Effector memory CD4-positive, alpha-beta T cell (primary cell): Measurements from ENCODE around the gene CAMK2G.
"Not testable (repeated sequence)": the region's sequence is repeated elsewhere in the genome, so short reads cannot be mapped to it uniquely, and the experiment has no call there.

Experiments used
- DNase-seq, 3 donors: peaks; one replicate each; pipeline ENCODE4 v3.0.0-alpha.2; 2020
- H3K27ac ChIP-seq: 2 replicates; pipeline ENCODE4 v1.7.0; 2013; ENCODE audit warnings: mild to moderate bottlenecking, low read length, moderate library complexity; ENCODE audit not compliant: insufficient read depth, poor library complexity, severe bottlenecking
- H3K27me3 ChIP-seq: replicated peaks from 2 replicates; pipeline ENCODE4 v1.7.0; 2013; ENCODE audit warnings: mild to moderate bottlenecking, low read length; ENCODE audit not compliant: insufficient read depth, control insufficient read depth, poor library complexity, severe bottlenecking
- H3K36me3 ChIP-seq: 2 replicates; pipeline ENCODE4 v1.7.0; 2013; ENCODE audit warnings: mild to moderate bottlenecking, low read length, moderate library complexity; ENCODE audit not compliant: control insufficient read depth, insufficient read depth
- H3K4me1 ChIP-seq: 2 replicates; pipeline ENCODE4 v1.7.0; 2013; ENCODE audit warnings: low read length, mild to moderate bottlenecking; ENCODE audit not compliant: control insufficient read depth, insufficient read depth, poor library complexity, severe bottlenecking
- H3K4me3 ChIP-seq: 2 replicates; pipeline ENCODE4 v1.7.0; 2013; ENCODE audit warnings: low read length, low read depth, mild to moderate bottlenecking; ENCODE audit not compliant: insufficient read depth, poor library complexity, severe bottlenecking
- H3K9me3 ChIP-seq: 2 replicates; pipeline ENCODE4 v1.7.0; 2013; ENCODE audit warnings: mild to moderate bottlenecking, low read length, moderate library complexity; ENCODE audit not compliant: control insufficient read depth

Gene CAMK2G

DNA sequence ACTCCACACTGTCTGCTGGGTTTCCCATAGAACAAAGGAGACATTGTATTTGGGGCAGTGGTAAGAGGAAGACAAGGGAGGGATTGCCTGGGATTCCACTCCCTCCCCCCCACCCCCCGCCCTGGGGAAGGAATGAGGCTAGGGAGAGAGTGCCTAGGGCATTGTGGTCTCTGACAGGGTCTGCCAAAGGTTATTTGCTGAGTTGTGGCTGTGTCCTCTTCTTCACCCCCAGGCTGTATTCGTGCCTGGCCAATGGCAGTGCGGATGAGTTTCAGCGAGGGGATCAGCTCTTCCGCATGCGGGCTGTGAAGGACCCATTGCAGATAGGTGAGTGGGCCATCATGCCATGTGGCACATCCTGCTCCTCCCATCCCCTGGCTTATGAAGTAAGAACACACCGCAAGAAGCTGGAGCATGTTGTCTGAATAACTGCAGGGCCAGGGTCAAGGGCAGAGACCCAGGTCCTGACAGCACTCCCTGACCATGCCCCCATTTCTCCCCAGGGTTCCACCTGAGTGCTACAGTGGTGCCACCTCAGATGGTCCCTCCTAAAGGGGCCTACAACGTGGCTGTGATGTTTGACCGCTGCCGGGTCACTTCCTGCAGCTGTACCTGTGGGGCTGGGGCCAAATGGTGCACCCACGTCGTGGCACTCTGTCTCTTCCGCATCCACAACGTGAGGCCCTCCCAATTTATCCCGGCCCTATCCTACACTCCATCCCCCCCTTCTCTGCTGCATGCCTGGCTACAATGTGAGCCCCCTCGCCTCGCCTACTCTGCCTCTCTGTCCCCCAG lies 85.3 kb downstream of the CAMK2G start:
- DNase-seq = no peak
- H3K27me3 ChIP-seq = no peaks in the 10 kb centered on the region
- H3K4me1 ChIP-seq = peaks cover 12% of the 10 kb centered on the region
- no peak overlapping the region for H3K27ac ChIP-seq
- no peaks in the 10 kb centered on the region for H3K9me3 ChIP-seq
- peaks cover 51% of the 10 kb centered on the region for H3K36me3 ChIP-seq
- H3K4me3 ChIP-seq = no peak overlapping the region

DNA sequence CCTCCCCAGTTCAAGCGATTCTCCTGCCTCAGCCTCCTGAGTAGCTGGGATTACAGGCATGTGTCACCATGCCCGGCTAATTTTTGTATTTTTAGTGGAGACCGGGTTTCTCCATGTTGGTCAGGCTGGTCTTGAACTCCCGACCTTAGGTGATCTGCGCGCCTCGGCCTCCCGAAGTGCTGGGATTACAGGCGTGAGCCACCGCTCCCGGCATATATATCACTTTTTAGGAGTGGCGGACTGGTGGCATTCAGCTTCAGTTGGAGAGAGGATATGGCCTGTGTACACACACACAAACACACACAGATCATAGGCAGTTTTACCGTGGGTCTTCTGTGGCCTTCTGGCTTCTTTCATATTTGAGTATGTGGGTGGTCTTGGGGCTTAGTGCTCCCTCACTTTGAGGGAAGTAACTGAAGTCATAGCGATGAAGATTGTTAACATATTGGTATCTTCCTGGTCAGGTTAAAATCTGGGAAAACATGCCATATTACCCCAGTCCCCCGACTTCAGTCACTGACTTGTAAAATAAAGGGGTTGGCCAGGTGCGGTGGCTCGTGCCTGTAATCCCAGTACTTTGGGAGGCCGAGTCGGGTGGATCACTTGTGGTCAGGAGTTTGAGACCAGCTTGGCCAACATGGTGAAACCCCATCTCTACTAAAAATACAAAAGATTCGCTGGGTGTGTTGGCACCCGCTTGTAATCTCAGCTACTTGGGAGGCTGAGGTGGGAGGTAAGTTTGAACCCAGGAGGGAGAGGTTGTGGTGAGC lies 87.1 kb downstream of the CAMK2G start:
- Histone ChIP-seq H3K36me3 (peaks cover 38% of the 10 kb centered on the region), H3K4me1 (peaks cover 20% of the 10 kb centered on the region)
- H3K27me3 ChIP-seq, H3K9me3 ChIP-seq, H3K4me3 ChIP-seq, H3K27ac ChIP-seq, DNase-seq: not testable (repeated sequence)

DNA sequence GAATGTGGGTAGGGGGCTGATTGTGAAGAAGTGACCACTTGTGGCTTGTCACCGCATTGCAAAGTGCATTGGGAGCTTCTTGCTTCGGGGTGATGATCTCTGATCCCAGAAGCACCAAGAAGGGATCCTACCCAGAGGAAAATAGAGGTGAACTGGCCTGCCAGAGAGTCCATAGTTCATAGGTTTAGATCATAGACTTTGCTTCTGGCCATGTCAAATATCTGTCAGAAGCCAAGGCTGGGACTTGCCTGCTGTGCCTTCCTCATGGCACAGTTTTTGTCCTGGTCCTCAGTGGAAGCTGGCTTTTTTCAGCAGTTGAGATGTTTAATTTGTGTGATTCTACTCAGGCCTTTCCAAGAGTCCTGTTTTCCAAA lies 87.9 kb downstream of the CAMK2G start:
- Histone ChIP-seq H3K27ac (peak overlapping the region; percentile 66), H3K4me3 (peak overlapping the region; percentile 67), H3K9me3 (no peaks in the 10 kb centered on the region), H3K36me3 (peaks cover 31% of the 10 kb centered on the region), H3K27me3 (no peaks in the 10 kb centered on the region), H3K4me1 (peaks cover 20% of the 10 kb centered on the region)
- DNase-seq = no peak

DNA sequence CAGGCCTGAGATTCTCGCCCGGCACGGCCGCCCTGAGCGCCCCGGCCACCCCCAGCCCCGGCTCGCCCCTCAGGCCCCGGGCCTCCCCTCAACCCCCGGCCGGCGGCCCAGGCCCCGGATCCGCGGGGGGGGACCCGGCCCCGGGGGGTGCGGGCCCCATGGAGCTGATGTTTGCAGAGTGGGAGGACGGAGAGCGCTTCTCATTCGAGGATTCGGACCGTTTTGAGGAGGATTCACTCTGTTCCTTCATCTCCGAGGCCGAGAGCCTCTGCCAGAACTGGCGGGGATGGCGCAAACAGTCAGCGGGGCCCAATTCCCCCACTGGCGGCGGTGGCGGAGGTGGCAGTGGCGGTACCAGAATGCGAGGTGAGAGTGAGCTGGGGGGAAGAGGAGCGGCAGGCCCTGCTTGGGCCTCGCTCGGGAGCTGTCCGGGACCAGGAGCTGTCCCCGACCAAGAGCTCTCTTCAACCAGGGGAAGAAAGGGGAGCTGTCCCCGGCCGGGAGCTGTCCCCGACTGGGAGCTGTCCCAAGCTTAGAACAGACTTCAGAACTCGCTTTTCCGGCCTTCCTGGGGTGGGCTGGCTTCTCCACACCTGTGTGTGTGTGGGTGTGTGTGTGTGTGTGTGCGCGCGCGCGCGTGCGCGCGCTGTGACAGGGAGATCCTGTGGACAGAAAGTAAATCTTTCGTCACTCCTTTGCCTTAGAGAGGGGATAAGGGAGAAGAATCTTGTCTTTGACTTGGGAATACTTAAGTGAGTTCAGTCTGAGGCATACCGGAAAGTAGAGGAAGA lies 88.4 kb downstream of the CAMK2G start:
- Histone ChIP-seq H3K4me3 (peak overlapping the region; percentile 67), H3K9me3 (no peaks in the 10 kb centered on the region), H3K27me3 (no peaks in the 10 kb centered on the region), H3K36me3 (peaks cover 25% of the 10 kb centered on the region), H3K4me1 (peaks cover 23% of the 10 kb centered on the region), H3K27ac (peak overlapping the region; percentile 66)
- DNase-seq = peak; percentile 16 to 35 (median 23)

DNA sequence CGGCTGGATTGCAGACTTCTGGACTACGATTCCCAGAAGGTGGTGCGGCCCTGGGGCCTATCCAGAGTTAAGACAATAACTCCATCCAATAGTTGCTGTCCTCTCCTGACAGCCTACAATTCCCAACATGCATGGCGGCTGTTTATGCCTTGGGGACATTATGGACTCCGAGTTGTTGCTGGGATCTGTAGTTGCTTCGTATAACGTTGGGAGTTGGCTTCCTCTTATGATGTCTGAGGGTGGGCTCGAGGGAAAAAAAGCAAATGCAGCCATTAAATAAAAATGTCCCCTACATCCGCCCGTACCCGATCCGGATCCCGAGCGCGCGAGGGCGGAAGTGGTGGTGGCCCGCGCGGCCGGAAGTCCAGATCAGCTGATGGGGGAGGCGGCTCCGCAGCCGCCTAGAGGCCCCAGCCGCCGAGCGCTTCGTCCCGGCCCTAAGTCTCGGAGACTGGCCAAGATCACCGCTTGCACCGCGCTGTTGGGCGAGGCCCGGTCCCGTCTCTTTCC lies 89.1 kb downstream of the CAMK2G start, which contains the start of gene ZSWIM8:
TSS of gene ZSWIM8 (plus strand) at position 396 of the 510 bp plus-strand sequence. CDS start 273 bp downstream, outside the sequence.
- Histone ChIP-seq H3K4me1 (peaks cover 27% of the 10 kb centered on the region), H3K27me3 (no peaks in the 10 kb centered on the region), H3K9me3 (no peaks in the 10 kb centered on the region), H3K27ac (peak within 1 kb of the TSS; percentile 66), H3K4me3 (peak within 1 kb of the TSS; percentile 67), H3K36me3 (peaks cover 18% of the 10 kb centered on the region)
- peak; percentile 74 to 83 (median 82) for DNase-seq

DNA sequence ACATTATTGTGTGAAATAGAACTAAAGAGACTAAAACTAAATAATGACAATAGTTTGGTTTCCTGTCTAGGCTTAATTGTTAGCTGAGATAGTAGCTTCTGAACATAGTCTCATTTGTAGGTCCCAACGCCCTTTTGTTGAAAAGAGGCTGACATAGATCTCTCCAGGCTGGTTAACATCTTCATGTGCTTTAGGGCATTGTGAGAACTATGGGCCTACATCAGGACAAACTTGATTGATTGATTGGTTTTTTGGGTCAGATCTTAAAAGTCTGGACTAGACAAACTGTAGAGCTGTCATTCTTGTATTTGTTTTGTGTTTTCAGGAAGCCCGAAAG lies 91.6 kb downstream of the CAMK2G start:
- no peaks in the 10 kb centered on the region for H3K9me3 ChIP-seq
- peak overlapping the region; percentile 84 for H3K4me3 ChIP-seq
- H3K27ac ChIP-seq = peak overlapping the region; percentile 86
- H3K36me3 ChIP-seq = peaks cover 12% of the 10 kb centered on the region
- DNase-seq = no peak
- peaks cover 30% of the 10 kb centered on the region for H3K4me1 ChIP-seq
- H3K27me3 ChIP-seq = no peaks in the 10 kb centered on the region

DNA sequence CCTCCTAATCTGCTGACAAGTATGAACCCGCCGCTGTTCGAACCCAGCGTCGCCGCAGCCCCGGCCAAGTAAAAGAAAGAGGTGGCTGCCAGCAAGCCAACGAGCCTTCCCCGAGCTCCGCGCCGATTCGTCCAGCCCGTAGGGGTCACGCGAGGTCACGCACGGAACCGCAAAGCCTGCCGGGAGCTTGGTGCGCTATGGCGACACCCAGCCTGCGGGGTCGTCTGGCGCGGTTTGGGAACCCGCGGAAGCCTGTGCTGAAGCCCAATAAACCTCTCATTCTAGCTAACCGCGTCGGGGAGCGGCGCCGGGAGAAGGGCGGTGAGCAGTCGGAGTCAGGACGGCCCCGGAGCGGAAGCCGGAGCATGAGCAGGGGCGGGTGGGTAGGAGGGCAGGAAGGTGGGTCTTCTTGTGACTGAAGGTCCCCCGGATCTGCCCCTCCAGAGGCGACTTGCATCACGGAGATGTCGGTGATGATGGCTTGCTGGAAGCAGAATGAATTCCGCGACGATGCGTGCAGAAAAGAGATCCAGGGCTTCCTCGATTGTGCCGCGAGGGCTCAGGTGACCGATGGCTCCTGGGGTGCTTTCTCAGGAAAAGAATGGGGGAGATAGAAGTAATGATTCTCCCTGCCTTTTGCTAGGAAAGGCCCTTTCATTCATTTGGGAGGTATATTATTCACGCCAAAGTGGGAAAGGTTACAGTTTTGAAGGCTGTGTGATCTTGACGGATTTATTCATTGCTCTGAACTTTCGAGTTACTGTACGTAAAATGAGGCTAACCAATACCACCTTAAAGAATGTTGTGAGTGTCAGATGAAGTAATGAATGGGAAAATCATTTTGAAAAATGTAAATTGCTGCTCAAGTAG lies 92.2 kb downstream of the CAMK2G start, which contains the start of gene CHCHD1:
TSS of gene CHCHD1 (plus strand) at position 170 of the 870 bp plus-strand sequence. CDS start at position 198, 28 bp downstream.
- Histone ChIP-seq H3K4me3 (peak within 1 kb of the TSS; percentile 84), H3K27me3 (no peaks in the 10 kb centered on the region), H3K27ac (peak within 1 kb of the TSS; percentile 86), H3K9me3 (no peaks in the 10 kb centered on the region), H3K4me1 (peaks cover 30% of the 10 kb centered on the region), H3K36me3 (peaks cover 12% of the 10 kb centered on the region)
- peak; percentile 81 to 87 (median 86) for DNase-seq

DNA sequence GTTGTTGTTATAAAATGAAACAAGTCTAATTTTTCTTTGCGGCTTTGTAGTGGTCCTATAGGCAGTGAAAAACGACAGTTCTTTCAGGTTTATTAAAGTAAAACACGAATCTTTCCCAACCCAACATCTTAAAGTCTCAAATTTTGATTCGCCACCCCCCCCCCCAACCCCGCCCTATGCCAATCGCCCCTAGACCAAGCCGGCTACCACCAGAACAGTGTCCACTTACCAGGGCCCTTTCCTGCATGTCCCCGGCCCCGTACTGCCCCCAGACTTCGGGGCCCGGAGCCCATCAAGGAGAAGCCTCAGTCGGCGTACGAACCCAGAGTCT lies 92.8 kb downstream of the CAMK2G start:
- no peak for DNase-seq
- H3K27me3 ChIP-seq = no peaks in the 10 kb centered on the region
- H3K36me3 ChIP-seq = peaks cover 12% of the 10 kb centered on the region
- peak overlapping the region; percentile 84 for H3K4me3 ChIP-seq
- H3K4me1 ChIP-seq = peaks cover 27% of the 10 kb centered on the region
- H3K27ac ChIP-seq = peak overlapping the region; percentile 86
- H3K9me3 ChIP-seq = no peaks in the 10 kb centered on the region

DNA sequence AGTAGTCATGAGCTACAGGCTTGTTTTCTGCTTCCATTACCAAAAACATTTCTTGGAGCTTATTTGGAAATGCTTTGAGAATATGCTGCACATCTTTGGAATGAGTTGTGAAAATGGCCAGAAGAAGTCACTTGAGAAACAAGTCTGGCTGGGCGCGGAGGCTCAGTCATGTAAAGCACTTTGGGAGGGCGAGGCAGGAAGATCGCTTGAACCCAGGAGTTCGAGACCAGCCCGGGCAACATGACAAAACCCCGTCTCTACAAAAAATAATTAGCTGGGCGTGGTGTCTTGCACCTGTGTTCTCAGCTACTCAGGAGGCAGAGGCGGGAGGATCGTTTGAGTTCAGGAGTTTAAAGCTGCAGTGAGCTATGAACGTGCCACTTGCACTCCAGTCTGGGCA lies 93.4 kb downstream of the CAMK2G start:
- DNase-seq = no peak
- Histone ChIP-seq H3K27me3 (no peaks in the 10 kb centered on the region), H3K9me3 (no peaks in the 10 kb centered on the region), H3K27ac (no peak overlapping the region), H3K4me1 (peaks cover 24% of the 10 kb centered on the region), H3K4me3 (peak overlapping the region; percentile 84), H3K36me3 (peaks cover 15% of the 10 kb centered on the region)
